ENCODE data around the gene VIPR2. TPM values are rescaled to one million over a fixed set of nuclear protein-coding genes. Genes with fewer than 3 reads are reported as not detected.

Gene VIPR2
- total RNA-seq, 1 donor from 2014 or later = not detected

GRCh38 chr7:159122276-159122675 lies 22.4 kb downstream of the VIPR2 start:
- Histone ChIP-seq H3K36me3 (ENCODE audit: control insufficient read depth, insufficient read depth, low read length) (no peaks in the 10 kb centered on the region), H3K27me3 (ENCODE audit: control insufficient read depth, insufficient read depth, low read length) (no peaks in the 10 kb centered on the region), H3K4me3 (ENCODE audit: low read depth, low read length) (no peak overlapping the region)
- TF ChIP-seq, protein P1, sequence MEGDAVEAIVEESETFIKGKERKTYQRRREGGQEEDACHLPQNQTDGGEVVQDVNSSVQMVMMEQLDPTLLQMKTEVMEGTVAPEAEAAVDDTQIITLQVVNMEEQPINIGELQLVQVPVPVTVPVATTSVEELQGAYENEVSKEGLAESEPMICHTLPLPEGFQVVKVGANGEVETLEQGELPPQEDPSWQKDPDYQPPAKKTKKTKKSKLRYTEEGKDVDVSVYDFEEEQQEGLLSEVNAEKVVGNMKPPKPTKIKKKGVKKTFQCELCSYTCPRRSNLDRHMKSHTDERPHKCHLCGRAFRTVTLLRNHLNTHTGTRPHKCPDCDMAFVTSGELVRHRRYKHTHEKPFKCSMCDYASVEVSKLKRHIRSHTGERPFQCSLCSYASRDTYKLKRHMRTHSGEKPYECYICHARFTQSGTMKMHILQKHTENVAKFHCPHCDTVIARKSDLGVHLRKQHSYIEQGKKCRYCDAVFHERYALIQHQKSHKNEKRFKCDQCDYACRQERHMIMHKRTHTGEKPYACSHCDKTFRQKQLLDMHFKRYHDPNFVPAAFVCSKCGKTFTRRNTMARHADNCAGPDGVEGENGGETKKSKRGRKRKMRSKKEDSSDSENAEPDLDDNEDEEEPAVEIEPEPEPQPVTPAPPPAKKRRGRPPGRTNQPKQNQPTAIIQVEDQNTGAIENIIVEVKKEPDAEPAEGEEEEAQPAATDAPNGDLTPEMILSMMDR (IDR thresholded peaks at IDR 0.05; ENCODE audit: insufficient read depth, low read length, severe bottlenecking) = no peak
- no peak for DNase-seq (ENCODE audit: low read depth)
- no peak for FAIRE-seq

GRCh38 chr7:159121476-159121875 lies 23.2 kb downstream of the VIPR2 start:
- no peak for DNase-seq (ENCODE audit: low read depth)
- no peak for FAIRE-seq
- Histone ChIP-seq H3K36me3 (ENCODE audit: control insufficient read depth, insufficient read depth, low read length) (no peaks in the 10 kb centered on the region), H3K27me3 (ENCODE audit: control insufficient read depth, insufficient read depth, low read length) (no peaks in the 10 kb centered on the region), H3K4me3 (ENCODE audit: low read depth, low read length) (no peak overlapping the region)
- TF ChIP-seq, protein P1 (IDR thresholded peaks at IDR 0.05; ENCODE audit: insufficient read depth, low read length, severe bottlenecking) = no peak

- FAIRE-seq = no peak
- Histone ChIP-seq H3K36me3 (ENCODE audit: control insufficient read depth, insufficient read depth, low read length) (no peaks in the 10 kb centered on the region), H3K4me3 (ENCODE audit: low read depth, low read length) (no peak overlapping the region), H3K27me3 (ENCODE audit: control insufficient read depth, insufficient read depth, low read length) (no peaks in the 10 kb centered on the region)
- TF ChIP-seq, protein P1 (IDR thresholded peaks at IDR 0.05; ENCODE audit: insufficient read depth, low read length, severe bottlenecking) = no peak
- DNase-seq (ENCODE audit: low read depth) = no peak
These were observed 23.6 kb downstream of the VIPR2 start for GRCh38 chr7:159121068-159121467.

GRCh38 chr7:159120540-159120919 lies 24.1 kb downstream of the VIPR2 start:
- Histone ChIP-seq H3K27me3 (ENCODE audit: control insufficient read depth, insufficient read depth, low read length) (no peaks in the 10 kb centered on the region), H3K4me3 (ENCODE audit: low read depth, low read length) (no peak overlapping the region), H3K36me3 (ENCODE audit: control insufficient read depth, insufficient read depth, low read length) (no peaks in the 10 kb centered on the region)
- FAIRE-seq (no peak), DNase-seq (ENCODE audit: low read depth) (no peak)
- TF ChIP-seq, protein P1 (IDR thresholded peaks at IDR 0.05; ENCODE audit: insufficient read depth, low read length, severe bottlenecking) = no peak

- DNase-seq (ENCODE audit: low read depth) (no peak), FAIRE-seq (no peak)
- H3K4me3 ChIP-seq (ENCODE audit: low read depth, low read length) = no peak overlapping the region
- no peaks in the 10 kb centered on the region for H3K27me3 ChIP-seq (ENCODE audit: control insufficient read depth, insufficient read depth, low read length)
- TF ChIP-seq, protein P1 (IDR thresholded peaks at IDR 0.05; ENCODE audit: insufficient read depth, low read length, severe bottlenecking) = no peak
- H3K36me3 ChIP-seq (ENCODE audit: control insufficient read depth, insufficient read depth, low read length) = no peaks in the 10 kb centered on the region
These were observed 24.7 kb downstream of the VIPR2 start for GRCh38 chr7:159119851-159120539.

Measured in bronchial epithelial cell (primary cell).